Endodermal cell (in vitro differentiated cells): Measurements from ENCODE around the gene WASHC4. TPM values are rescaled to one million over a fixed set of nuclear protein-coding genes. Genes with fewer than 3 reads are reported as not detected.

Experiments
- DNase-seq: peaks from one replicate; pipeline ENCODE4 v3.0.0-alpha.2; 2017
- H3K27ac ChIP-seq: 2 replicates; pipeline ENCODE4 v1.5.1; 2013; ENCODE audit warnings: mild to moderate bottlenecking, low read depth, low read length, moderate library complexity
- H3K27me3 ChIP-seq: 2 replicates; pipeline ENCODE4 v1.6.1; 2013; ENCODE audit warnings: mild to moderate bottlenecking, low read length, moderate library complexity; ENCODE audit not compliant: insufficient read depth, control insufficient read depth, poor library complexity, severe bottlenecking
- H3K36me3 ChIP-seq: 2 replicates; pipeline ENCODE4 v1.7.0; 2013; ENCODE audit warnings: mild to moderate bottlenecking, low read length, moderate library complexity; ENCODE audit not compliant: control insufficient read depth, insufficient read depth
- H3K4me1 ChIP-seq: one replicate; pipeline ENCODE4 v1.7.0; 2013; ENCODE audit warnings: low read length; ENCODE audit not compliant: control insufficient read depth, insufficient read depth
- H3K4me3 ChIP-seq: 2 replicates; pipeline ENCODE4 v1.5.1; 2013; ENCODE audit warnings: mild to moderate bottlenecking, low read length, moderate library complexity
- H3K9ac ChIP-seq: 2 replicates; pipeline ENCODE4 v1.6.1; 2013; ENCODE audit warnings: mild to moderate bottlenecking, low read length, moderate library complexity; ENCODE audit not compliant: poor library complexity, severe bottlenecking; ENCODE audit errors: extremely low read depth
- H3K9me3 ChIP-seq: 2 replicates; pipeline ENCODE4 v1.6.1; 2013; ENCODE audit warnings: mild to moderate bottlenecking, low read length, moderate library complexity; ENCODE audit not compliant: control insufficient read depth
- H3K27ac Mint-ChIP-seq: 2 replicates; pipeline ENCODE4 v1.8.0; 2020; ENCODE audit warnings: mixed read lengths
- H3K27me3 Mint-ChIP-seq: 2 replicates; pipeline ENCODE4 v1.8.0; 2021; ENCODE audit warnings: mild to moderate bottlenecking, mixed read lengths; ENCODE audit not compliant: insufficient read depth
- H3K36me3 Mint-ChIP-seq: 2 replicates; pipeline ENCODE4 v1.8.0; 2020; ENCODE audit warnings: low read depth, mixed read lengths
- H3K4me1 Mint-ChIP-seq: 2 replicates; pipeline ENCODE4 v1.8.0; 2020; ENCODE audit warnings: mixed read lengths
- H3K4me3 Mint-ChIP-seq: 2 replicates; pipeline ENCODE4 v1.8.0; 2020; ENCODE audit warnings: mild to moderate bottlenecking, moderate library complexity, mixed read lengths
- H3K9me3 Mint-ChIP-seq: 2 replicates; pipeline ENCODE4 v1.8.0; 2020; ENCODE audit warnings: mild to moderate bottlenecking, mixed read lengths
- CTCF ChIP-seq: fragments of 200-600 bp; sonication (generic); conservative IDR thresholded peaks from 2 replicates; pipeline ENCODE4 v1.5.0; 2021; ENCODE audit warnings: antibody characterized with exemption, mild to moderate bottlenecking
- WGBS, 2 experiments: methylation state at CpG; one replicate each; pipeline versions ENCODE4 v1.1.5 to v1.1.7; 2013; ENCODE audit warnings: missing lambda C conversion rate in 2 of 2, mixed read lengths in 1 of 2; ENCODE audit not compliant: insufficient coverage in 1 of 2, insufficient read length in 1 of 2; 5-methylcytosine and 5-hydroxymethylcytosine counted together
- total RNA-seq, 2 donors: library from RNA; stranded (reverse); fragmentation: NEBNext Ultra II Directional in 1 of 2; extraction: Animal tissue kit (Norgen Biotek cat#: 25700) in 1 of 2; gene quantifications; 2 replicates in 1 of 2; 3 replicates in 1 of 2; pipeline ENCODE4 v1.2.1, GENCODE V29; 2021

Gene WASHC4
- total RNA-seq, 2 donors from 2014 or later = 39.7 to 40.6 TPM

- 93 to 100% methylated on average over 2 to 4 of the region's 4 CpGs for WGBS, 2 experiments
- no peaks in the 10 kb centered on the region for H3K4me1 Mint-ChIP-seq
Measured at GRCh38 chr12:105200385-105200784, 92.9 kb downstream of the WASHC4 start.

GRCh38 chr12:105201299-105201698 is 93.8 kb downstream of the WASHC4 start:
- peaks cover 54% of the 10 kb centered on the region for H3K36me3 Mint-ChIP-seq
- H3K4me1 Mint-ChIP-seq = no peaks in the 10 kb centered on the region
- Histone ChIP-seq H3K27ac (no peak overlapping the region), H3K9ac (no peak overlapping the region), H3K9me3 (no peaks in the 10 kb centered on the region), H3K36me3 (peaks cover 32% of the 10 kb centered on the region), H3K4me3 (no peak overlapping the region), H3K27me3 (no peaks in the 10 kb centered on the region), H3K4me1 (no peaks in the 10 kb centered on the region)
- no peak overlapping the region for H3K27ac Mint-ChIP-seq
- TF ChIP-seq CTCF = no peak
- H3K4me3 Mint-ChIP-seq = no peak overlapping the region
- H3K27me3 Mint-ChIP-seq = no peaks in the 10 kb centered on the region
- 90 to 94% methylated on average over 4 to 7 of the region's 7 CpGs for WGBS, 2 experiments
- no peaks in the 10 kb centered on the region for H3K9me3 Mint-ChIP-seq
- no peak for DNase-seq

More at GRCh38 chr12:105200385-105200784, 92.9 kb downstream of the WASHC4 start:
- Mint-ChIP-seq H3K36me3 (peaks cover 54% of the 10 kb centered on the region), H3K4me3 (no peak overlapping the region), H3K27me3 (no peaks in the 10 kb centered on the region), H3K9me3 (no peaks in the 10 kb centered on the region), H3K27ac (no peak overlapping the region)
- H3K9me3 ChIP-seq = no peaks in the 10 kb centered on the region
- no peak overlapping the region for H3K9ac ChIP-seq
- H3K4me3 ChIP-seq = no peak overlapping the region
- TF ChIP-seq CTCF = no peak
- DNase-seq = no peak
- H3K27me3 ChIP-seq = no peaks in the 10 kb centered on the region
- H3K36me3 ChIP-seq = peaks cover 30% of the 10 kb centered on the region
- no peaks in the 10 kb centered on the region for H3K4me1 ChIP-seq
- no peak overlapping the region for H3K27ac ChIP-seq

- H3K27me3 Mint-ChIP-seq = no peaks in the 10 kb centered on the region
- Histone ChIP-seq H3K4me1 (no peaks in the 10 kb centered on the region), H3K4me3 (no peak overlapping the region), H3K27ac (no peak overlapping the region), H3K9me3 (no peaks in the 10 kb centered on the region), H3K9ac (no peak overlapping the region), H3K27me3 (no peaks in the 10 kb centered on the region), H3K36me3 (peaks cover 34% of the 10 kb centered on the region)
- no peak for TF ChIP-seq CTCF
- no peaks in the 10 kb centered on the region for H3K4me1 Mint-ChIP-seq
- H3K27ac Mint-ChIP-seq = no peak overlapping the region
- H3K9me3 Mint-ChIP-seq = no peaks in the 10 kb centered on the region
- H3K36me3 Mint-ChIP-seq = peaks cover 58% of the 10 kb centered on the region
- 92% methylated on average over 3 to 6 of the region's 6 CpGs for WGBS, 2 experiments
- H3K4me3 Mint-ChIP-seq = no peak overlapping the region
- no peak for DNase-seq
Measured at GRCh38 chr12:105202202-105202601, 94.7 kb downstream of the WASHC4 start.
